GM12892 (cell line): ENCODE measurements around the gene ABLIM2.

ENCODE experiments used
- POLR2A ChIP-seq: IDR thresholded peaks from 2 replicates; pipeline ENCODE4 v1.6.1; 2011; ENCODE audit warnings: low read depth, low read length, control low read depth
- POLR2AphosphoS5 ChIP-seq: IDR thresholded peaks from 2 replicates; pipeline ENCODE4 v1.6.1; 2011; ENCODE audit warnings: low read depth, low read length, control low read depth
- TAF1 ChIP-seq: IDR thresholded peaks from 2 replicates; pipeline ENCODE4 v1.6.1; 2011; ENCODE audit warnings: low read depth, mild to moderate bottlenecking, control low read depth, low read length, borderline replicate concordance

- no peak for TF ChIP-seq POLR2A
- TF ChIP-seq TAF1 = no peak
- no peak for TF ChIP-seq POLR2AphosphoS5
Observed at GRCh38 chr4:7989654-7990053, 169.0 kb downstream of the ABLIM2 start.
